Stimulated activated CD8-positive, alpha-beta memory T cell treated with anti-CD3 and anti-CD28 coated beads, Interleukin-15, amount 100 ng/mL, for 4 hours (primary cell): ENCODE data around the gene FRMD4B.
A peak's percentile ranks its signal among the peaks of the same experiment; 100 is the strongest.

Experiments used
- DNase-seq, 2 donors: peaks; one replicate each; pipeline ENCODE4 v3.0.0-alpha.2; 2020; ENCODE audit warnings: low read depth in 2 of 2

FRMD4B gene

DNA sequence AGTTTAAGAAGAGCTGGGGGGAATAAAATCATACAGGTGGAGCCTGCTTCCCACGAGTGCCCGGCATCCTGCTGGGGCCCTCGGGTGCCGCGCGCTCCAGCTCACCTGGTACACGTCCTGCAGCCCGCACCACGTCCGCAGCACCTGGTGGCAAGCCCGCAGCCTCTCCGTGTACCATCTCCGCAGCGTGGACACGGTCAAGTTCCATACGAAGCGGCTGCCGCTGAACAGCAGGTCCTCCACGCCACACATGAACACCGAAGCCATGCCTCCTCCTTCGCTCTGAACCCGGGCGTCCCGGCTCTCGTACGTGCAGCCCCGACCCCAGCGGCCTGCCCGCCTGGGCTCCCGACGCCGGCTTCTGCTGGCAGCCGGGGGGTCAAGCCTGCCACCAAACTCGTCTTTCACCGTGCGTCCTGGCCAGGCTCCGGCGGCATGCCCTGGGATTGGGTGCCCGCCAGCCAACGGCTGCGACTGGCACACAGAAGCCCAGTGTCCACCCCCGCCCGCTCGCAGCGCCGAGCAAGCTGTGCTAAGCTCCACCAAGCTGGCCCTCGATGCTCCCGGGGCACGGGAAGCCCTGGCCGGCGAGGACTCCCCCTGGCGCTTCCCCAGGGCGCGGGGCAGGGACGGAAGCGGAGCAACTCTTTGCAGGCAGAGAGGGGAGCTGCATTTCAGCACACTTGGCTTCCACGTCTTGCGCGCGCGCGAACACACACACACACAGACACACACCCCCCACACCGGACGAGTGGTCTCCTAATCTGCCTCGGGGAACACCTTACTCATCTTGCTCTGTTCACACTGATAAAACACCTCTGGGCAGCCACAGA is at the start of gene FRMD4B:
TSS of gene FRMD4B (minus strand) at position 366 of the 833 bp plus-strand sequence. CDS start at position 267, 99 bp downstream.
- DNase-seq: no peak

GRCh38 chr3:69433969-69434325 is 48.1 kb upstream of the FRMD4B start:
- no peak for DNase-seq

DNA sequence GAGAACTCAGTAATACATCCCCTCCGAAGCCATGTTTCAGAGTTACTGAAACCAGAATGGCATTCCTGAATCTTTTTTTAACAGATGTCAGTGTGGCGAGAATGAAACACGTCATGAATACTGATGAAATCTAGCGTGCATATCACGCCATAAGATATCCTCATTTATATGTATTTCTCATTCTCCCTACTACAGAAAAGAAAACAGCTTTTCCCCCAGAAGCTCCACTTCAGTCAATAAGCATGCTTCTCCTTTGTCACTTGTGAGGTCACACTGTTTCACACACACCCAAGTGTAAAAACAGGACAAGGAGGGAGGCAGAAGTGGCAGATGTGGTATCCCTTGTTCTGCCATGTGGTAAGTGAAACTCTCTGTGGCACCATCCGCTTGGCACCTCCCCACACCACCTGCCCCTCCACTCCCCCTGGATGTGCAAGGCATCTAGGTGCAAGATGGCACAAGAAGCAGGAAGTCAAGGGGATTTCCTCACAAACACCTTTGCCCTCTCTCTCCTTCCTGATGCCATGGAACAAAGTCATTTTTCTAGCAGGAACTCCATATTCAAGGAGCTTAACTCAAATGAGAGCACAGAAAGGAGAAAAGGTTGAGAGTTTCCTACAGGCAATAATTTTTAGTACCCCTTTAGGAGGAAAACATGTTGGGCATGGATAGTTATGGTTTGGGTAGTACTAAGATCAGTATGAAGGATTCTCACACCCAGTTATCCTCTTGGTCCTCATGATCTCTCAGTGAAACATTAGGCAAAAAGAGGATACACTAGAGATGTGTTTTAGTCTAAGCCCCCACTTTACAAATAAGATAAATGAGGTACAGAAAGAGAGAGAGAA is 47.5 kb upstream of the FRMD4B start:
- DNase-seq: no peak

DNA sequence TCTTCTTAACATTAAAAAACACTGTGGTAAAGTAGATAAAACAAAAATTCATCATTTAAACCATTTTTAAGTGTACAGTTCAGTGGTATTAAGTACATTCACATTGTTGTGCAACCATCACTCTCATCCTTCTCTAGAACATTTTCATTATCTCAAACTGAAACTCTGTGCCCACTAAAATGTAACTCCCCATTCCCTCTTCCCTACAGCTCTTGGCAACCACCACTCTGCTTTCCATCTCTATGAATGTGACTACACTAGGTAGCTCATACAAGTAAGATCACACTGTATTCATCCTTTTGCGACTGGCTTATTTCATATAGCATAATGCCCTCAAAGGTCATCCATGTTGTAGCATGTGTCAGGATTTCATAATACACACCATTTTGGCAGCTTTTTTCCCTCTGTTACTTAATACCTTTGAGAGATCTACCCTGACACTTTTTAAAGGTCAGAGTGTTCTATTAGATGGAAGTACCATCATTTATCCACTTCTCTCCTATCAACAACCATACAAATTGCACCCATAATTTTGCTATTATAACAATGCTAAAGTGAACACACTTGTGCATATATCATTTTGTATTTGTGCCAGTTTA is 42.9 kb upstream of the FRMD4B start:
- DNase-seq: no peak

DNA sequence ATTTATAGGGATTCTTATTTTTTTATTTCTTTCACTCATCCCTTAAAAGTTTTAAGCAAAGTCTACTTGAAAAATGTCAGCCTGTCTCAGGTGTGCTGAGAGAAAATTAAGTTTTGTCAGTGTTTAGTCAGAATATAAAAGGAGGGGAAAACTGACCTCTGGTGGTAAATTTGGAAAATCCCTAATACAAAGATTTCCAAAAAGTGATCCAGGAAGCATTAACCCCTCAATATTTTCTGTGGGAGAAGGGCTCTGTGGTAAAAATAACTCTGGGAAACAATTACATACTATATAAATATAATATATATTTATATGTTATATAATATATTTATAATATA is 41.0 kb upstream of the FRMD4B start:
- no peak for DNase-seq

DNA sequence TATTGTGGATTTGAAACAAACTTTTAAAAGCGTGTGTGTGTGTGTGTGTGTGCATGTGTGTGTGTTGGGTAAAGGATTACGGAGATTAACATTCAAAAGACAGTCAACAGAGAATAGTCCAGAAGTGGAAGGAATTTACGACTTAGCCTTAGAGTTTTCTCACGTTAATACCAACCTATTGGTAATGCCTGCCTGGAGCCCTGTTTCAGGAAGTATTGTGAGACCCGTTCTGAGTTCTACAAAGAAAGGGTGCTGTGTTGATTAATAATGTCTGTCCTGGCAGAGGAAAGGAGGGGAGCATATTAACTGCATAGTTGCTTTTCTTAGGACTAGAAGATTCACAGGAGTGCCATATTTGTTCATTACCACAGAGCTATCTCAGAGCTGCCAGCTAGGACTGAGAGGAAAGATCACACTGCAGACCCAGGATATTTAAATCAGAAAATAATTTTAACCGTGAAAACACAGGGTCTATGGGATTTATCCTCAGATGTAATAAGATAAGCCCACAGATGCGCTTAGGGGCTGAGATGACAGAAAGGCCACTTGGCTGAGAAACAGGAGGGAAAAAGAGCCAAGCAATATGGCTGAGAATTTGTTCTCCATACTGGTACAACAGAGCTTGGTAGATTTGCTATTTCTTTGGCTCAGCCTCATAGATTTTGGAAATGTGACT is 40.5 kb upstream of the FRMD4B start:
- no peak for DNase-seq

- DNase-seq: no peak
Measured at GRCh38 chr3:69425249-69425648, 39.4 kb upstream of the FRMD4B start.

GRCh38 chr3:69423463-69424155 is 37.7 kb upstream of the FRMD4B start:
- no peak for DNase-seq

DNA sequence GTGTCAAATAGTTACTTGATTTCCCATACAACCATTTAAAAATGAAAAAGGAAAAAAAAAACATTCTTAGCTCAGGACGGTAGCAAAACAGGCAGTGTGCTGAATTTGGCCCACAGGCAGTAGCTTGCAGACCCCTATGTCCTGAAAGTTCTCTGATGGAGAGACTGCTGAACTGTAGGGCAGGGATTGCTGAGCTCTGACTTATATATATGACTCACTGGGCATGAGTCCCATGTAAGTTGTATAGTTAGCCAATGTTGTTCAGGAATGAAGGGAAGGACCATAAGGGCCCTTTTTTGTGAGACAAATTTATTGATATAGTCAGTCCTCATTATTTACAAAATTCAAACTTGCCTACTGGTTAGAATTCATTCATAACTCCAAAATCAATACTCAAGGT is 36.9 kb upstream of the FRMD4B start:
- DNase-seq: no peak

DNA sequence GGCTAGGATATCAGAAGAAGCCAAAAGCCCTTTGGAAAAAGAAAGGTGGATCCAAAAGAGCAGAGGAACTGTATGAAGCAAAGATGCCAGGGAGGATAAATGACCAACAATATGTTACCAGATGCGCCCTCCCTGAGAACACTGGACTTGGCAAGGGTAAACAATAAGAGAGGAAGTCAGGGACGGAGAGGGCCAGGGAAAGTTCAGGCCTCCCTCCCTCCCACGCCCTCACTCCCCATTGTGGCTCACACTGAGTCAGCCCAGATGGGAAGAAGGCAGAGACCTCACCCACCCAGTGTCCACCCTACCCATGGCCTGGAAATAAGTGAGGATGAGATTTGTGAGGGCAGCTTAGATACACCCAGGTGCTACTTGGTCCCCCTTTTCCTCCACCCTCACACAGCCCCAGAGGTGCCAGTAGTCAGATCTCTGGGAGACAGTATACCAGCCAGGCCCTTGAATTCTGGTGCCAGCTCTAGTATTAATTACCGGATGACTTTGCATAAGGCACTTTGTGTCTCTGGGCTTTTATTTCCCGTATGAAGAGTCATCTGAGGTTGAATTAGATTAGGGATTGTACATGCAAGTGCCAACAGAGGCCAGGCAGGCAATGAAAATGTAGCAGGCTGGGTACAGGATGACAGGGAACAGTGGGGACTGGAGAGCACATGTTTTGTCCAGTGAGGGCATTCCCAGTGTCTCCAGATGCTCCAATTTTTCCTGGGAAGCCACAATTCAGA is 35.1 kb upstream of the FRMD4B start:
- no peak for DNase-seq

DNA sequence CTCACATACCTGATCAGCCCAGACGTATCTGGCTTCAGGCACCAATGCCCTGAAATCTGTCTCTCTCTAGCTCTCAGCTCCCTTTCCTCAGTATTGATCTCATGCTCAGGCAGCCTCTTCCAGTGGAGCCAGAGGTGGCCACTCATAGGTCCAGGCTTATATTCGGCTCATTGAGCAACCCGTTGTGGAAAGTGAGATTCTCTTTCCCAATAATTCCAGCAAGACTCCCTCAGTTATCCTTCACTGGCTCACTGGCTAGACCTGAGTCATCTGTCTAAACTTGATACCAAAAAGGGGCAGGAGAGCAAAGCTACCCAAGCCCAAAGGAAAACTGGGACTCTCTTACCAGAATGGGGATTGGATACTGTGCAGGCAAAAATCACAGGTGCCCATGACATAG is 33.4 kb upstream of the FRMD4B start:
- no peak for DNase-seq

GRCh38 chr3:69417541-69418078 is 31.7 kb upstream of the FRMD4B start:
- no peak for DNase-seq

DNA sequence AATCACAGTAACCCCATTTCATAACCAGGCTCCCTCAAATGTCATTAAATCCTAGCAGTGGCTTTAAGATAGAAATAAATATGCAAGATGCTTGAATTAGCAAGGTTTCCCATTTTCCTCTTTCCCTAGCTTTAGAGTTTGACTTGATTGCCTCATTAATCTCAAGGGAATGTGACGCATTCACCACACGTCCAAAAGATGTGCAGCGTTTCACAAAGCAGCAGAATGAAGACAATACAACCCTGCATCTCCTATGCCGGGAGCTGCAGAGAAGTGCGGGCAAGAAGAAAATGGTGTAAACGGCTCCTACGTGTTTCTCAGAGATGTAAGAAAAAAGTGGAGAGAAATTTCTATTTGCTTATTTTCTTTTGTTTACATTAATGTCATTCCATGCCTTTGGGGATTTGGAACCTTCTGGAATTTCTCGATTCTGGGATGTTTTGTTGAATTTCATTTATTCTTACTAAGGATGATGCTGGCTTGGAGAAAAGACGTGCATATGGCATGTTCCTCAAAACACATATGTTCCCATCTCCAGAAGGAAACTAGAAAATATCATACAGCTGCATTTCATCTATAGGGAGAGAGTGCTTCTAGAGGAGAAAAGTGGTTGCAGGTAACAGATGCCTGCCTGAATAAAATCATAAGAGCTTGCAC is 27.8 kb upstream of the FRMD4B start:
- DNase-seq: no peak

GRCh38 chr3:69411346-69411745 is 25.5 kb upstream of the FRMD4B start:
- DNase-seq: no peak

- DNase-seq: peak in 1 of 2 donors; percentile 39
Measured at GRCh38 chr3:69410301-69410700, 24.4 kb upstream of the FRMD4B start.

GRCh38 chr3:69409831-69410230 is 23.9 kb upstream of the FRMD4B start:
- no peak for DNase-seq

DNA sequence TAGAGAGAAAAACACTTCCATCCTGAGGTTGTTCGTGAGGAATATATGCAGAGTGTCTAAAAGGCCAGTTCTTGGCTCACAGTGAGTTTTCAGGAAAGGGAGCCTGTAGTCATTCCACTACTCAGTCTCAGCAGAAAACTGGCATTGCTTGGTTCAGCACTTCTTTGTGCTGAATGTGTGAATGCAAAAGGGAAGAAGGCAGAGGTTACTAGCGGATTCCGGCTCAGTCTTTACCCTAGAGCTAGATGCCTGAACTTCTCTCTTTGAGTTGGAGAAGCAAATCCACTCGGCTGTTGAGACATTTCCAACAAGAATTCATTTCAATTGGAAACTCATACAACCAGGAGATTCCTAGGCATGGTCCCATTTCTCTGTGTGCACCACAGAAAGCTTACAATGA is 23.1 kb upstream of the FRMD4B start:
- no peak for DNase-seq

- no peak for DNase-seq
Measured at GRCh38 chr3:69408542-69408941, 22.7 kb upstream of the FRMD4B start.

DNA sequence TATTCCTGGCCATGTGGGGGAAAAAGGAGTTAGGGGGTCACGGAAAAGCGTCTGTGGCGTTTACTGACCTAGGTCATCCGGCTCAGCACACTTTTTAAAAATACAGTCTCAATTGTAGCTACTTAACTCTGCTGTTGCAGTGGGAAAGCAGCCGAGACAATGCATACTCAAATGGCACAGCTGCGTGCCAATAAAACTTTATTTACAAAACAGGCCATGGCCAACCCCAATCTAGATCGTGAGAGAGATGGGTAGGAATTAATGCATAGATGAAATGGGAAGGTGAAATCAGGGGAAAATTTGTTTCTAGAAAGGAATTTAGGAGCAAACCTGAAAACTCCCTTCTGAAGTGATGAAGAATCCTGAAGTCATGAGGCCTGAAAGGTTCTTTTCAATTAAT is 22.0 kb upstream of the FRMD4B start:
- DNase-seq: no peak

- no peak for DNase-seq
Measured at GRCh38 chr3:69406163-69406562, 20.3 kb upstream of the FRMD4B start.
